NT2/D1 (cell line): ENCODE data around the gene MRPL27.

ENCODE experiments used
- SUZ12 ChIP-seq: IDR thresholded peaks from 2 replicates; pipeline ENCODE4 v1.6.1; 2011; ENCODE audit not compliant: insufficient read length, insufficient read depth; ENCODE audit errors: extremely low read depth
- YY1 ChIP-seq: IDR thresholded peaks from 2 replicates; pipeline ENCODE4 v1.6.1; 2011; ENCODE audit not compliant: insufficient read length, insufficient read depth
- ZNF274 ChIP-seq: IDR thresholded peaks from 2 replicates; pipeline ENCODE4 v1.6.1; 2011; ENCODE audit warnings: mild to moderate bottlenecking, low read depth, low read length

DNA sequence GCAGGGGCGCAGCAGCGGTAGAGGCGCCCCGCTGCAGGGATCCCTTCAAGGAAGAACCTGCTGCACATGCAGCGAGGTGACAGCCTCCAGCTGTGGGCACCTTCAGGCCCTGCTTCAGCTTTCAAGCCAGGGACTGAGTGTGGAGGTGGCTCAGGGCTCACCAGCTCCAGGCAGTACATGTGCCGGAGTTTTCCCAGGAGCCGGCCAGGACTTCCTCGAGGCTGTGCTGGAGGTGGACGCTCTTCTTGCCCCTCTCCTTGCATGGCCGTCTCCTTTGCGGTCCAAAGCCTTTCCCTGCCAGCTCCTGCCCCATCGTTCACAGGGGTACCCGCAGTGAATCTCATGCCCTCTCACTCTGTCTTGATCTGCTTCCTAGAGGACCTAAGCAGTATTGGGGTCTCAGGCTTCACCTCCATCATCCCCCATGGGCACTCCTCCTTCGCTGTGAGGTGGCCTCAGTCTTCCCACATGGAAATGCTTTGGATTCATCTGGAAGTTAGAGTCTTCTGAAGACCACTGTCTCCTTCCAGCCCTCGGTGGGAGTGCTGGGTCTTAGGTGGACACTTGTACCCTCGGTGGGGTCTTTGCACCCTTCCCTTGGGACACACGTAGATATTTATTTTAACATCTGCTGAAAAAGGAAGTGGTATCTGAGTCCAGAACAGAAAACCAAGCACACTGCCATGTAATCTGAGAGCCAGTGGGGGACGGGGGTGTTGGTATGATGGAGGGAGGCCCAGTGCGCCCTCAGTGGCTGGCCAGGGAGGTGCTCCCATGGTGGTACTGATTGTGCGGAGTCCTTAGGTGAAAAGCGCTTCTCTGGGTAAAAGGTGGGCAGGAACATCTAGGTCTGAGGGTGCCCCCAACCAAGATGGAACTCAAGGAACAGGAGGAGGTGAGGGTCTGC, 20.0 kb downstream of the MRPL27 start:
- TF ChIP-seq ZNF274 (no peak), SUZ12 (no peak), YY1 (no peak)
